ENCODE data around the gene GRIK4.
"Not testable (repeated sequence)": the region's sequence is repeated elsewhere in the genome, so short reads cannot be mapped to it uniquely, and the experiment has no call there.

Gene GRIK4

DNA sequence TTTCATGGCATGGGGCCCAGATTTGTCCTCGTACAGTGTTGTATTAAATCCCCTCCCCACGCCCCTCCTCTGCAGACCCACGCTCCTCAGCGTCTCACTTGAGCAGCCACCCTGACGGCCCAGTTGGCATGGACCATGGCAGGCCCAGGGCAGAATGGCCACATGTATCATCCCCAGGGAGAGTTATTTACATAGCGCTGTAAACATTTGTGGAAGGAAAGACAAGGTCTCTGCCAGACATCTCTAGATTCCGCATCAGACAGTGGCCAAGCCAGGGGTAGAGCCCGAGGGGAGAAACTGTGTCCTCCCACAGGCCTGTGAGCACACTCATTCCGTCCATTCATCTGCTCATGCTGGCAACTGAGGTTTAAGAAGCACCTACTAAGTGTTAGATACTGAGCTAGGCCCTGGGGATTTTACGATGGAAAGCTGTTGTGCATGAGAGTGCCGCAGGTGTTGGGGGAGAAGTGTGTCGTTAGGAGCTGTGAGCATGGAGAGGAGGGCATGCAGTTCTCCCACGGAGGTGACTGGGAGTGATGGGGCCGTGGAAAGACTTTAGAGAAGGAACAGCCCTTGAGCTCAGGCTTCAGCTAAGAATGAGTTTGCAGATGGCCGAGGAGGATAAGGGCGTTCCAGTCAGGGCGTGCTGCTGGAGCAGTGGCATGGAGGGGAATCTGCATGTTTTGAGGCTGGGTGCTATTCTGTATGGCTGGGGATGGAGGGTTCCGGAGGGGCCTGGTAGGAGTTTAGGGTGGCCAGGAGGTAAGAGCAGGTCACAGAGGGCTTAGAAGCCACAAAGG, 94.9 kb downstream of the GRIK4 start:
- no peak for DNase-seq (ENCODE audit: low read depth)

- DNase-seq (ENCODE audit: low read depth): no peak
These were observed 96.5 kb downstream of the GRIK4 start for GRCh38 chr11:120608061-120608460.

GRCh38 chr11:120608760-120609211, 97.2 kb downstream of the GRIK4 start:
- DNase-seq (ENCODE audit: low read depth): no peak

DNA sequence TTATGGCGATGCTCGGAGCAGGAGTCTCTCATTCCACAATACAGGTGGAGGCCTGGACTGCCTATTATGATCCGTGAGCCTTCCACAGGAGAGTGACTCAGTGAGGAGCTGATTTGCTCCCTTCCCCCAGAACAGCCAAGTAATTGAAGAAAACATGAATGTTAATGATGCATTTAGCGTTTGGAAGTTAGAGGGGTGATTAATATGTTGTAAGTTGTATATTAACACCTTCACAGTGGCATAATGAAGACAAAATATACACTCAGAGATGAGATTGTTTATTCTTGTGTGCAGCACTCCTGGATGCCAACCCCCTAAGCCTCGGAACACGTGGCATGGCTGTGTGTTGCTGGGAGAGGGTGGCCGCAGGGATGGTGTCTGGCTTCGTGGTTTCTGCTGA, 98.6 kb downstream of the GRIK4 start:
- no peak for DNase-seq (ENCODE audit: low read depth)

- DNase-seq (ENCODE audit: low read depth): no peak
These were observed 100.0 kb downstream of the GRIK4 start for GRCh38 chr11:120611581-120611980.

DNA sequence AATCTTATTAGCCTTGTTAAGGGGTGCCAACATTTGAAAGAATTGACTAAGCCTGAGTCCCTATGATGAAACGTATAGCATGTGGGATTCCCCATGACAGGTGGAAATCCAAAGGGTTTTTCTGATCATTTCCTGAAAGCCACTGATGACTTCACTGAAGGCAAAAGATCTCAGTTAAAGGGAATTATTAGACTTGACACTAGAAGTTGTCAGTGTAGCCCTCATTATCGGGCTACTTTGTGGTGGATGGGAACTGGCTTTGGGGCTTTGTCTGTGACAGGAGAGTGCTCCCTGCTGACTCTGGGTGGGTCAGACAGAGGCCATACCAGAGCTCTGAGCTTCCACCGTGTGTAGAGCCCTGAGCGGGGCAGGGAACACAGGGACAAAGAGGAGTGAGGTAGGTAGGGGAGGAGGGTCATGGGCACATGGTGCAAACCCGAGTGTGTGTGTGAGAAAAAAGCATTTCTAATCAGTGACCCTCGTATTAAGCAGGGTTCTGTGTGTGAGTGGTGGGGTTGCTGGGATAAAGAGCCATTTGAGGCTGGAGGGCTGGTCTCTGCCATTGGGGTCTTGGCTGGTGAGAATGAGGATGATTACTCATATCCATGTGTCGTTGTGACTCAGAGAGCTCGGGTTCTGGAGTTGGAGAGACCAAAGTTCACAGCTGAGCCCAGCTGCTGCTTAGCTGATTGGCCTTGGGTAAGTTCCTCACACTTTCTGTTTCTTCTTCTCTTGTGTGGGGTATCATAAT, 101.1 kb downstream of the GRIK4 start:
- peak; percentile 6 for DNase-seq (ENCODE audit: low read depth)

GRCh38 chr11:120613264-120614226, 102.0 kb downstream of the GRIK4 start:
- no peak for DNase-seq (ENCODE audit: low read depth)

DNA sequence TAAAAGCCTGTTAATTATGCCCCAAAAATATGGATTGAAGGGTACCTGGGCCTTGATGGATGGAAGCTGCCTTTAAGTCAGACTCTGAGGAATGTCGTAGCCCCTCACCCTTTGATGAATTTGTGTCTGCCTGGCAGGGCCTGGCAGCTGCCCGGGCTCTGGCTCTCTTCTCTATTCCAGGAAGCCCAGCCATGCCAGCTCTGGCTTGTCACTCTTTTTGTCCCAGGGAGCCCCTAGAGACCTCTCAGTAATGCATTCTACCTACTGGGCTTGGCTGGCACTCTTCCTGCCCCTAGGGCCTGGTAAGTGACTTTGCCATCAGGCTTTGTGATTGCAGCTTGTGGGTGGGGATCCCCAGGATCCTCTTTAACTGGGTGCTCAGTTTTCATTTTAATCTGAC, 103.8 kb downstream of the GRIK4 start:
- no peak for DNase-seq (ENCODE audit: low read depth)

DNA sequence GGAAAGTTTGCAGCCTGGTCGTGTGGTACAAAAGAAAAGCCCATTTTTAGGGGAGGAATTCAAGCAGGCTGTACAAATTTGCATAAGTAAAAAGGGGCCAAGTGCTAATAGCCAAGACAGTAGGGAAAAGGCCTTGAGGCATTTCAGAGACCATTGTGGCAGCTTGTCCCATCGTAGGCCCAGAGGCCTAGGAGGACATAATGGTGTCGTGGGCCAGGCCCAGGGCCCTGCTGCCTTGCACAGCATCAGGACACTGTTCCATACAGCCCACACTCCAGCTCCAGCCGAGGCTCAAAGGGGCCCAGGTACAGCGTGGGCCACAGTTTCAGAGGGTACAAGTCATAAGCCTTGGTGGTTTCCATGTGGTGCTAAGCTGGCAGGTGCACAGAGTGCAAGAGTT, 106.9 kb downstream of the GRIK4 start:
- no peak for DNase-seq (ENCODE audit: low read depth)

DNA sequence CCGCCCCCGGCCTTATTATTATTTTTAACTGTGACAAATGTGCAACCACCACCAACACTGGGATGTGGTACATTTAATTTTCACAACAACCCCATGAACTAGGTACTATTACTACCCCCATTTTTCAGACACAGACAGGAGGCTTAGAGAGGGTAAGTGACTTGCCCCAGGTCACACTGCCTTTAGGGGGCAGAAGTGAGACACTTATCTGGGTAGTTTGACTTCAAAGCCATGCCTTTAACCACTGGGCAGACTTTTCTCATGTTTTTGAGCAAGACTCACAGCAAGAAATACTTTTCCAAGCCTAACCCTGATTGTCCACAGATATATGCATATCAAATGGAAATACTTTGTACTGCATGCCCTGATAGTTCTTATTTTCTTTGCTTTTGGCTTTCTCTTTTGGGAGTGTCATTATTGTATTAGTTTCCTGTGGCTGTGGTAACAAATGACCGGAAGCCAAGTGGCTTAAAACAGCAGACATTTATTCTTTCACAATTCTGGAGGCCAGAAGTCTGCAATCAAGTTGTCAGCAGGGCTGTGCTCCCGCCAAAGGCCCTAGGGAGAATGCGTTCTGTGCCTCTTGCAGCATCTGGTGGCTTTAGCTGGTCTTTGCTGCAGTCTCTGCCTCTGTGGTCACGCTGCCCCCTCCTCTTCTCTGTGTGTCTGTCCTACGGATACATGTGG, 110.8 kb downstream of the GRIK4 start:
- DNase-seq (ENCODE audit: low read depth): no peak

DNA sequence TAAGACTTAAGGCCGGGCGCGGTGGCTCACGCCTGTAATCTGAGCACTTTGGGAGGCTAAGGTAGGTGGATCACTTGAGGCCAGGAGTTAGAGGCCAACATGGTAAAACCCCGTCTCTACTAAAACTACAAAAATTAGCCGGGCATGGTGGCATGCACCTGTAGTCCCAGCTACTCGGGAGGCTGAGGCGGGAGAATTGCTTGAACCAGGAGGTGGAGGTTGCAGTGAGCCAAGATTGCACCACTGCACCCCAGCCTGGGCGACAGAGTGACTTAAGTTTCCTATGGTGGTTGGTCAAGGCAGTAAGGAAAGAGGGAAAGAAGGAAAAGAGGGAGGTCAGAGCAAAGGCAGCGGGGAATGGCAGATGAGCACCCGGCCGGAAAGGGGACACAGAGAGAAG, 113.4 kb downstream of the GRIK4 start:
- not testable (repeated sequence) for DNase-seq (ENCODE audit: low read depth)

GRCh38 chr11:120625565-120625964, 114.0 kb downstream of the GRIK4 start:
- DNase-seq (ENCODE audit: low read depth): no peak

DNA sequence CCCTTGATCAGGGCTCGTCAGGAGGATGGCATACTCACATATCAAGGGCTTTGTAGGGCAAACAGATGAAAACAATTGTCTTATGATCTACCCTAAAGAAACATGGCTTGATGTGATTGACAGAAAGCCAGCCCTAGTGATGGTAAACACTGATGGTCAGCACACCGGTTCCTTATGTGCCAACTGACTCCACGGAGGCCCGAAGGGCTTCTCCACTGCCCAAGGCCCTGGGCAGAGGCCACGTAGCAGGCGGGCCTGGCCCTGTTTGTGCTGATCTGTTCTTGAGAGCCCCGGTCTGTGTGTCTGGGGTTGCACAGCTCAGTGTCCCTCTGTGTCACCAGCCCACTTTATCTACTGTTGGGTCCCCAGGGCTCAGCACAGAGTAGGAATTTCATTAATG, 115.2 kb downstream of the GRIK4 start:
- no peak for DNase-seq (ENCODE audit: low read depth)

DNA sequence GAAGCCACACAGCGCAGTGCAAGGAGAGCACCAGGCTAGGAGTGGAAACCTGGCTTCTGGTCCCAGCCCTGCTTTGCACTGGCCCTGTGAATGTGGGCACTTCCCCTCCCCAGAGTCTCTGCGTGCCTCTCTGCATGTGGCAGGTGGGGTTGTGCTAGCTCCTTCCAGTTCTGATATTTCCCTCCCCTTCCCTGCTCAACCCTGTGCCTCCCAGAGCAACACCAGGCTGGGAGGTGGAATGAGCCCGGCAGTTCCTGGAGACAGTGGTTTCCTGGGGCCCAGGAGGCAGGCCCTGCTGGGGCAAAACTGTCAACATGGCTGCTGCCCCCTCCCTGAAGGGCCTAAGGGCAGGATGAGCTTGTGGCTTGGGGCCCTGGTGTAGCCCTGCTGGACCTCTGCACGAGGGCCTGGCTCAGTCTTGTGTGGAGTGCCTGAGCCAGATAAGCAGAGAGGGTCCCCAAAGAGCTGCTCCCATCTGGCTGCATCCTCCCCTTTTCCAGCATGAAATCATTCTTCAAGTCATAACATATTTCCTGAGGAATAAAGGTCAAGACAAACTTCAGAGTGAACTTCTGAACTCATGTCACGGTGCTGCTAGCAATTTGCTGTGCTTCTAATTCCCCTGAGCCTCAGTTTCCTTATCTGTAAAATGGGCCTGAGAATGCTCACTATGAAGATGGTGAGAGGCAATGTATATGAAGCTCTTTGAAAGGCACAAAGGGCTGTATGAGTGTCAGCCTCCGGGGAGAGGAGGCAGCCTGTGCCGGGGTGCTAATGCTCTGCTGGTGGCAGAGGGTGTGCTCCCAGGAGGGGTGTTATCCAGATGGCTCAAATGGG, 116.0 kb downstream of the GRIK4 start:
- no peak for DNase-seq (ENCODE audit: low read depth)

GRCh38 chr11:120629407-120630080, 118.0 kb downstream of the GRIK4 start:
- no peak for DNase-seq (ENCODE audit: low read depth)

DNA sequence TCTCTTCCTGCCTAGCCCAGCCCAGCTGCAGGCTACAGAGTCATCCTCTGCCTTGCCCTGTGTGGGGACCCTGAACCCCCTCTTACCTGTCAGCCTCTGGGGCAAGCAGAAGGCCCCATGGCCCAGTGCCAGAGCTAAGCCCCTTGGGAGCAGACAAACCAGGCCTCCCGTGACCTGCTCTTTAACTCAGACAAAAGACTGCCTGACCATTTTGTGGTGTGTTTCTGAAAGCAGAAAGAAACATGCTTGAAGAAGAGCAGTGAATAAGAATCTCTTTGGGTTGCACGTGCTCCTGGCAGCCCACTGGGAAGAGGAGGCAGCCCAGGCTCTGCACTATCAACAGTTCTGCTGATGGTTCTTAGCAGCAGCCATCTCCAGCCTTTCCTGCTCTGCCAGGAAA, 118.6 kb downstream of the GRIK4 start:
- no peak for DNase-seq (ENCODE audit: low read depth)

DNA sequence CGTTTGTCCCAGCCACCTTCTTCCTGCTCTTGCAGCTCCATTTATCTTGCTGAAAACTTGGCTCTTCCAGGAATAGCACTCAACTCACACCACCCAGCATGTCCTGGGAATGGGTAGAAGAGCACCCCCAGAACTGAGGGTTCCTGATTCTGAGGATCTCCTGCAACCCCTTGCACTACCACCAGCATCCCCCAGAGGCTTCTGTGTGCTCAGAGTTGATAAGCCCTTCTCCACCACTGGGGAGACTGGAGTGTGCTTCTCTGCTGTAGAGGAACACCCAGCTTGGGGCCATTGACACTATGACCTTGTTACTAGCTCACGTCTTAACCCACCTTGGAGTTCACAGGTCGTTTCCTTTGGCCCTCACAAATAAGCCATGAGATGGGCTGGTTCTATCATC, 121.0 kb downstream of the GRIK4 start:
- DNase-seq (ENCODE audit: low read depth): no peak

DNA sequence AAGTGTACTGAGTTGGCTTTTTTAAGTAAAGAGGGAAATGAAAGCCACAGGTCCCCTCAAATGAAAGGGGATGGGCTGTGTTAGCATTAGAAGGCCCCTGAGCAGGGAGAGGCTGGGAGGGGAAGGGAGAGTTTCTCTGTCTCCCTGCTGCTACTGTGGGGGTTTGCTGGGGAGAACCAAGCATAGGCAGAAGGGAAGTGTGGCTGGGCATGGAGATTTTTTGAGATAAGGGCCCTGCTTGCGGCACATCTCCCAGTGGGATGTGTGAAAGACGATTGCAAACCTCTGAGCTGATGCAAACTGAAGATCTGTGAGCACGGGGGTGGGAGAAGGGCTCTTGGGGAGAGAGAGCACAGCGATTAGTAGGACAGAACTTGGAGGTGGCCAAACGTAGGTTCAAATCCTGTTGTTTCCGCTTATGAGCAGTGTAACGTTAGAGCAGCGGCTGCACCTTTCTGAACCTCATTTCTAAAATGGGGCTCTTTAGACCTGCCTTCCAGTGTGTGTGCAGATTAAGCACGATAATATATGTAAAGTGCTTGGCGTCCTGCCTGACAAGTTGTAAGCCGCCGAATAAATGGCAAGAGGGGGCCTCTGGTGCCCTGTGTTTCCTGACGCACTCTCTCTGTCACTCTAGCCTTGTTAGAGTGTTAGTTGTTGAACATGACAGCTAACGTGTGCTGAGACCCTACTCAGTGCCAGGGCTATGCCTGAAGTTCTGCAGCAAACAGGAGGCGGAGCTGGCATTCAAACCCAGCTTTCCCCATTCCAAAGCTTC, 122.3 kb downstream of the GRIK4 start:
- no peak for DNase-seq (ENCODE audit: low read depth)

GRCh38 chr11:120634706-120635105, 123.2 kb downstream of the GRIK4 start:
- DNase-seq (ENCODE audit: low read depth): no peak
